Keratinocyte (primary cell): ENCODE results near the gene KCNK17. TPM values are rescaled to one million over a fixed set of nuclear protein-coding genes. Genes with fewer than 3 reads are reported as not detected.

ENCODE experiments used
- DNase-seq: peaks from one replicate; pipeline ENCODE4 v3.0.0-alpha.2; 2011; ENCODE audit warnings: low read depth, missing footprints, low spot score
- FAIRE-seq: peaks from 2 replicates; lab custom pipeline; 2011; peaks lifted over from hg19 to GRCh38; lab: Jason Lieb, UNC
- H2AFZ ChIP-seq: 2 replicates; pipeline ENCODE4 v1.6.0; 2012; ENCODE audit warnings: low read length, control low read depth, inconsistent platforms; ENCODE audit not compliant: control insufficient read depth
- H3K27ac ChIP-seq: 2 replicates; pipeline ENCODE4 v1.5.1; 2011; ENCODE audit warnings: low read length; ENCODE audit not compliant: control insufficient read depth, insufficient read depth
- H3K27me3 ChIP-seq: 3 replicates; pipeline ENCODE4 v1.6.0; 2011; ENCODE audit warnings: low read length; ENCODE audit not compliant: control insufficient read depth, insufficient read depth; ENCODE audit errors: extremely low read depth
- H3K36me3 ChIP-seq, 2 experiments: 2 replicates in 1 of 2; 3 replicates in 1 of 2; pipeline ENCODE4 v1.5.1; 2011; ENCODE audit warnings: low read length in 2 of 2, mild to moderate bottlenecking in 1 of 2; ENCODE audit not compliant: control insufficient read depth in 2 of 2, insufficient read depth in 2 of 2; ENCODE audit errors: extremely low read depth in 1 of 2
- H3K4me1 ChIP-seq: 3 replicates; pipeline ENCODE4 v1.5.1; 2011; ENCODE audit warnings: low read length; ENCODE audit not compliant: control insufficient read depth, insufficient read depth; ENCODE audit errors: extremely low read depth
- H3K4me2 ChIP-seq: 3 replicates; pipeline ENCODE4 v1.6.0; 2011; ENCODE audit warnings: low read depth, low read length; ENCODE audit not compliant: control insufficient read depth, insufficient read depth; ENCODE audit errors: extremely low read depth
- H3K4me3 ChIP-seq, 3 experiments: fragments of 200-600 bp in 1 of 3; sonication (generic) in 1 of 3; 2 replicates in 2 of 3; 3 replicates in 1 of 3; pipeline ENCODE4 v1.5.1; 2011 to 2016; ENCODE audit warnings: low read length in 3 of 3, mild to moderate bottlenecking in 3 of 3, control low read depth in 2 of 3, inconsistent platforms in 1 of 3, low read depth in 1 of 3, mixed read lengths in 1 of 3, mixed run types in 1 of 3, moderate library complexity in 1 of 3; ENCODE audit not compliant: control insufficient read depth in 2 of 3, insufficient read depth in 2 of 3; ENCODE audit errors: extremely low read depth in 1 of 3
- H3K79me2 ChIP-seq: 2 replicates; pipeline ENCODE4 v1.6.0; 2012; ENCODE audit warnings: low read length; ENCODE audit not compliant: control insufficient read depth, insufficient read depth
- H3K9ac ChIP-seq: 3 replicates; pipeline ENCODE4 v1.6.0; 2011; ENCODE audit warnings: low read length; ENCODE audit not compliant: control insufficient read depth, insufficient read depth; ENCODE audit errors: extremely low read depth
- H3K9me1 ChIP-seq: 3 replicates; pipeline ENCODE4 v1.6.0; 2011; ENCODE audit warnings: low read length; ENCODE audit not compliant: control insufficient read depth, insufficient read depth; ENCODE audit errors: extremely low read depth
- H3K9me3 ChIP-seq: 2 replicates; pipeline ENCODE4 v1.5.1; 2012; ENCODE audit warnings: low read depth, low read length; ENCODE audit not compliant: control insufficient read depth
- H4K20me1 ChIP-seq: 3 replicates; pipeline ENCODE4 v1.6.0; 2011; ENCODE audit warnings: low read length; ENCODE audit not compliant: control insufficient read depth, insufficient read depth; ENCODE audit errors: extremely low read depth
- CTCF ChIP-seq, 3 experiments: IDR thresholded peaks in 1 of 3; conservative IDR thresholded peaks in 1 of 3; optimal IDR thresholded peaks in 1 of 3; 2 replicates in 2 of 3; 3 replicates in 1 of 3; pipeline versions ENCODE3 to v1.5.1; 2011; ENCODE audit warnings: low read length in 3 of 3, mild to moderate bottlenecking in 3 of 3, moderate library complexity in 2 of 3, control low read depth in 1 of 3, inconsistent platforms in 1 of 3; ENCODE audit not compliant: insufficient read depth in 2 of 3; ENCODE audit errors: extremely low read depth in 1 of 3
- EZH2 ChIP-seq: IDR thresholded peaks from one replicate; pipeline ENCODE4 v1.6.1; 2012; ENCODE audit warnings: inconsistent platforms, mild to moderate bottlenecking, low read length, moderate library complexity
- dilution Hi-C: fragments of 300-500 bp; cut with MboI; formaldehyde crosslinking; loops from one replicate; pipeline ENCODE4 v1.7.0; 2020; ENCODE audit warnings: low sequenced_read_pairs; ENCODE audit not compliant: extremely low pct_ligation_motif_present
- polyA plus RNA-seq, 5 experiments: library from polyadenylated mRNA; depleted of rRNA in 3 of 5; stranded (reverse) in 3 of 5; stranded (forward) in 1 of 5; unstranded in 1 of 5; fragments of >200 nt; gene quantifications; 1 replicate in 1 of 5; 2 replicates in 3 of 5; 3 replicates in 1 of 5; pipeline versions ENCODE4 v1.2.1 to v1.2.3, GENCODE V29; 2011 to 2012; ENCODE audit warnings: missing spikeins in 2 of 5, low read depth in 1 of 5, low replicate concordance in 1 of 5

Gene KCNK17
- polyA plus RNA-seq, 1 donor (not counting 4 experiments of a cell fraction or from before 2014, with no cell fraction given): not detected

GRCh38 chr6:39296745-39297640 is 17.2 kb downstream of the KCNK17 start:
- no peak overlapping the region for H2AFZ ChIP-seq
- FAIRE-seq: no peak
- H3K4me1 ChIP-seq: no peaks in the 10 kb centered on the region
- H4K20me1 ChIP-seq: no peaks in the 10 kb centered on the region
- TF ChIP-seq EZH2: no peak
- no peak for TF ChIP-seq CTCF (optimal IDR thresholded peaks at IDR 0.05 in 1 of 3, IDR thresholded peaks at IDR 0.05 in 1 of 3, conservative IDR thresholded peaks at IDR 0.05 in 1 of 3; ENCODE audit: extremely low read depth in 1 of 3, insufficient read depth in 2 of 3, low read length in 3 of 3)
- H3K4me3 ChIP-seq: no peak overlapping the region
- H3K4me2 ChIP-seq: no peak overlapping the region
- no peak for DNase-seq
- H3K27ac ChIP-seq: no peak overlapping the region
- no peaks in the 10 kb centered on the region for H3K9me1 ChIP-seq
- no peaks in the 10 kb centered on the region for H3K79me2 ChIP-seq
- peaks cover 11% of the 10 kb centered on the region for H3K27me3 ChIP-seq
- H3K9me3 ChIP-seq: no peaks in the 10 kb centered on the region
- H3K9ac ChIP-seq: no peak overlapping the region
- no peaks in the 10 kb centered on the region for H3K36me3 ChIP-seq
- dilution Hi-C loops: no loop called here

GRCh38 chr6:39295611-39296011 is 18.6 kb downstream of the KCNK17 start:
- H3K9me3 ChIP-seq: no peaks in the 10 kb centered on the region

More at GRCh38 chr6:39295611-39296011, 18.6 kb downstream of the KCNK17 start:
- H3K27ac ChIP-seq: no peak overlapping the region
- dilution Hi-C loops: no loop called here
- no peaks in the 10 kb centered on the region for H4K20me1 ChIP-seq
- H3K4me3 ChIP-seq: no peak overlapping the region
- FAIRE-seq: no peak
- H3K4me1 ChIP-seq: no peaks in the 10 kb centered on the region
- no peak for DNase-seq
- no peak overlapping the region for H3K9ac ChIP-seq
- peaks cover 11% of the 10 kb centered on the region for H3K27me3 ChIP-seq
- H3K9me1 ChIP-seq: no peaks in the 10 kb centered on the region
- no peak overlapping the region for H2AFZ ChIP-seq
- TF ChIP-seq EZH2 (no peak), CTCF (optimal IDR thresholded peaks at IDR 0.05 in 1 of 3, IDR thresholded peaks at IDR 0.05 in 1 of 3, conservative IDR thresholded peaks at IDR 0.05 in 1 of 3; ENCODE audit: extremely low read depth in 1 of 3, insufficient read depth in 2 of 3, low read length in 3 of 3) (no peak)
- H3K4me2 ChIP-seq: no peak overlapping the region
- H3K36me3 ChIP-seq: no peaks in the 10 kb centered on the region
- no peaks in the 10 kb centered on the region for H3K79me2 ChIP-seq
